ENCODE results near the gene RNF130. TPM values are rescaled to one million over a fixed set of nuclear protein-coding genes. Genes with fewer than 3 reads are reported as not detected.

Gene RNF130
- total and polyA plus RNA-seq, 7 experiments from 2014 or later = 3.6 to 76.3 (median 21.0) TPM

GRCh38 chr5:180054226-180054625 lies 17.3 kb downstream of the RNF130 start:
- ATAC-seq (no peak), DNase-seq (no peak)
- no peak overlapping the region for H3K27ac Mint-ChIP-seq
- peaks cover 0 to 14% (median 10%) of the 10 kb centered on the region in 5 donors for H3K36me3 Mint-ChIP-seq
- H3K4me1 ChIP-seq (ENCODE audit: control insufficient read depth in 2 of 2, insufficient read depth in 2 of 2, low read length in 2 of 2) = no peaks in the 10 kb centered on the region
- no peaks in the 10 kb centered on the region for H3K27me3 Mint-ChIP-seq
- no peaks in the 10 kb centered on the region for H3K27me3 ChIP-seq (ENCODE audit: control insufficient read depth in 2 of 2, insufficient read depth in 2 of 2, low read length in 2 of 2)
- intact Hi-C loops (cut with micrococcal nuclease) = no loop called here
- no peaks in the 10 kb centered on the region for H3K9me3 ChIP-seq (ENCODE audit: control insufficient read depth in 2 of 3, low read length in 3 of 3)
- no peak overlapping the region for H3K27ac ChIP-seq (ENCODE audit: low read depth, low read length)
- H3K4me3 ChIP-seq (ENCODE audit: low read length) = no peak overlapping the region
- H3K4me3 Mint-ChIP-seq = peak overlapping the region in 1 of 10 donors; percentile 9
- no peaks in the 10 kb centered on the region for H3K36me3 ChIP-seq (ENCODE audit: control insufficient read depth in 2 of 3, insufficient read depth in 3 of 3, low read length in 3 of 3)
- CTCF ChIA-PET = no interaction called here
- peaks cover 0 to 33% (median 14%) of the 10 kb centered on the region in 7 donors for H3K4me1 Mint-ChIP-seq
- H3K9me3 Mint-ChIP-seq = peaks cover 0 to 3% (median 0%) of the 10 kb centered on the region in 11 donors
- POLR2A ChIA-PET = interaction anchor here (1.1 kb wide), 1 partner anchor 13 kb away, joined by 3 read pairs; no protein-coding TSS in a partner anchor

- H3K27ac ChIP-seq (ENCODE audit: low read depth, low read length) = no peak overlapping the region
- H3K9me3 Mint-ChIP-seq = peaks cover 0 to 3% (median 0%) of the 10 kb centered on the region in 11 donors
These were observed 18.4 kb downstream of the RNF130 start for GRCh38 chr5:180053061-180053602.

GRCh38 chr5:180052211-180052818 lies 19.2 kb downstream of the RNF130 start:
- POLR2A ChIA-PET = no interaction called here

More at GRCh38 chr5:180053061-180053602, 18.4 kb downstream of the RNF130 start:
- H3K4me3 ChIP-seq (ENCODE audit: low read length) = no peak overlapping the region
- H3K9me3 ChIP-seq (ENCODE audit: control insufficient read depth in 2 of 3, low read length in 3 of 3) = no peaks in the 10 kb centered on the region
- Mint-ChIP-seq H3K27ac (no peak overlapping the region), H3K27me3 (no peaks in the 10 kb centered on the region), H3K4me1 (peaks cover 0 to 30% (median 13%) of the 10 kb centered on the region in 7 donors), H3K4me3 (no peak overlapping the region), H3K36me3 (peaks cover 0 to 9% (median 5%) of the 10 kb centered on the region in 5 donors)
- no peak for ATAC-seq
- no peaks in the 10 kb centered on the region for H3K27me3 ChIP-seq (ENCODE audit: control insufficient read depth in 2 of 2, insufficient read depth in 2 of 2, low read length in 2 of 2)
- H3K4me1 ChIP-seq (ENCODE audit: control insufficient read depth in 2 of 2, insufficient read depth in 2 of 2, low read length in 2 of 2) = no peaks in the 10 kb centered on the region
- DNase-seq = no peak
- ChIA-PET CTCF (no interaction called here), POLR2A (no interaction called here)
- H3K36me3 ChIP-seq (ENCODE audit: control insufficient read depth in 2 of 3, insufficient read depth in 3 of 3, low read length in 3 of 3) = no peaks in the 10 kb centered on the region
- intact Hi-C loops (cut with micrococcal nuclease) = no loop called here

GRCh38 chr5:180050121-180050940 lies 21.2 kb downstream of the RNF130 start:
- ATAC-seq = no peak

More at GRCh38 chr5:180052211-180052818, 19.2 kb downstream of the RNF130 start:
- Histone ChIP-seq H3K9me3 (ENCODE audit: control insufficient read depth in 2 of 3, low read length in 3 of 3) (no peaks in the 10 kb centered on the region), H3K4me3 (ENCODE audit: low read length) (no peak overlapping the region), H3K27ac (ENCODE audit: low read depth, low read length) (no peak overlapping the region), H3K4me1 (ENCODE audit: control insufficient read depth in 2 of 2, insufficient read depth in 2 of 2, low read length in 2 of 2) (no peaks in the 10 kb centered on the region), H3K36me3 (ENCODE audit: control insufficient read depth in 2 of 3, insufficient read depth in 3 of 3, low read length in 3 of 3) (no peaks in the 10 kb centered on the region), H3K27me3 (ENCODE audit: control insufficient read depth in 2 of 2, insufficient read depth in 2 of 2, low read length in 2 of 2) (no peaks in the 10 kb centered on the region)
- Mint-ChIP-seq H3K9me3 (peaks cover 0 to 3% (median 0%) of the 10 kb centered on the region in 11 donors), H3K27me3 (no peaks in the 10 kb centered on the region), H3K4me3 (no peak overlapping the region), H3K4me1 (peaks cover 0 to 33% (median 13%) of the 10 kb centered on the region in 7 donors), H3K27ac (peak overlapping the region in 1 of 9 donors; percentile 38), H3K36me3 (peaks cover 0 to 8% (median 0%) of the 10 kb centered on the region in 5 donors)
- DNase-seq (no peak), ATAC-seq (no peak)
- CTCF ChIA-PET = no interaction called here
- intact Hi-C loops (cut with micrococcal nuclease) = no loop called here

GRCh38 chr5:180049185-180049548 lies 22.4 kb downstream of the RNF130 start:
- Histone ChIP-seq H3K9me3 (ENCODE audit: control insufficient read depth in 2 of 3, low read length in 3 of 3) (no peaks in the 10 kb centered on the region), H3K4me1 (ENCODE audit: control insufficient read depth in 2 of 2, insufficient read depth in 2 of 2, low read length in 2 of 2) (no peaks in the 10 kb centered on the region), H3K27ac (ENCODE audit: low read depth, low read length) (no peak overlapping the region), H3K4me3 (ENCODE audit: low read length) (no peak overlapping the region), H3K27me3 (ENCODE audit: control insufficient read depth in 2 of 2, insufficient read depth in 2 of 2, low read length in 2 of 2) (no peaks in the 10 kb centered on the region), H3K36me3 (ENCODE audit: control insufficient read depth in 2 of 3, insufficient read depth in 3 of 3, low read length in 3 of 3) (no peaks in the 10 kb centered on the region)
- Mint-ChIP-seq H3K27ac (no peak overlapping the region), H3K36me3 (peaks cover 0 to 10% (median 4%) of the 10 kb centered on the region in 5 donors), H3K27me3 (no peaks in the 10 kb centered on the region), H3K4me1 (peaks cover 0 to 30% (median 13%) of the 10 kb centered on the region in 7 donors), H3K9me3 (no peaks in the 10 kb centered on the region), H3K4me3 (no peak overlapping the region)
- POLR2A ChIA-PET = no interaction called here
- CTCF ChIA-PET = no interaction called here
- intact Hi-C loops (cut with micrococcal nuclease) = no loop called here
- no peak for DNase-seq
- ATAC-seq = peak; percentile 8

More at GRCh38 chr5:180050121-180050940, 21.2 kb downstream of the RNF130 start:
- Mint-ChIP-seq H3K4me3 (no peak overlapping the region), H3K4me1 (peaks cover 0 to 26% (median 13%) of the 10 kb centered on the region in 7 donors), H3K27me3 (no peaks in the 10 kb centered on the region), H3K9me3 (no peaks in the 10 kb centered on the region), H3K36me3 (peaks cover 0 to 8% (median 0%) of the 10 kb centered on the region in 5 donors), H3K27ac (no peak overlapping the region)
- no peak for DNase-seq
- Histone ChIP-seq H3K36me3 (ENCODE audit: control insufficient read depth in 2 of 3, insufficient read depth in 3 of 3, low read length in 3 of 3) (no peaks in the 10 kb centered on the region), H3K27ac (ENCODE audit: low read depth, low read length) (no peak overlapping the region), H3K4me1 (ENCODE audit: control insufficient read depth in 2 of 2, insufficient read depth in 2 of 2, low read length in 2 of 2) (no peaks in the 10 kb centered on the region), H3K27me3 (ENCODE audit: control insufficient read depth in 2 of 2, insufficient read depth in 2 of 2, low read length in 2 of 2) (no peaks in the 10 kb centered on the region), H3K9me3 (ENCODE audit: control insufficient read depth in 2 of 3, low read length in 3 of 3) (no peaks in the 10 kb centered on the region), H3K4me3 (ENCODE audit: low read length) (no peak overlapping the region)
- CTCF ChIA-PET = no interaction called here
- POLR2A ChIA-PET = no interaction called here
- intact Hi-C loops (cut with micrococcal nuclease) = no loop called here

- Mint-ChIP-seq H3K4me3 (no peak overlapping the region), H3K9me3 (no peaks in the 10 kb centered on the region), H3K27ac (peak overlapping the region in 1 of 9 donors; percentile 72), H3K4me1 (peaks cover 0 to 26% (median 13%) of the 10 kb centered on the region in 7 donors), H3K36me3 (peaks cover 0 to 15% (median 9%) of the 10 kb centered on the region in 5 donors), H3K27me3 (no peaks in the 10 kb centered on the region)
- Histone ChIP-seq H3K4me3 (ENCODE audit: low read length) (no peak overlapping the region), H3K27ac (ENCODE audit: low read depth, low read length) (no peak overlapping the region), H3K27me3 (ENCODE audit: control insufficient read depth in 2 of 2, insufficient read depth in 2 of 2, low read length in 2 of 2) (no peaks in the 10 kb centered on the region), H3K36me3 (ENCODE audit: control insufficient read depth in 2 of 3, insufficient read depth in 3 of 3, low read length in 3 of 3) (no peaks in the 10 kb centered on the region), H3K9me3 (ENCODE audit: control insufficient read depth in 2 of 3, low read length in 3 of 3) (no peaks in the 10 kb centered on the region), H3K4me1 (ENCODE audit: control insufficient read depth in 2 of 2, insufficient read depth in 2 of 2, low read length in 2 of 2) (no peaks in the 10 kb centered on the region)
- intact Hi-C loops (cut with micrococcal nuclease) = no loop called here
- CTCF ChIA-PET = no interaction called here
- POLR2A ChIA-PET = no interaction called here
- DNase-seq = no peak
- ATAC-seq = no peak
These were observed 23.9 kb downstream of the RNF130 start for GRCh38 chr5:180047667-180048066.
